Measurements from ENCODE around the gene PARG. TPM values are rescaled to one million over a fixed set of nuclear protein-coding genes. Genes with fewer than 3 reads are reported as not detected.

PARG gene
- total RNA-seq, 1 experiment from 2014 or later, result 57.1 TPM

DNA sequence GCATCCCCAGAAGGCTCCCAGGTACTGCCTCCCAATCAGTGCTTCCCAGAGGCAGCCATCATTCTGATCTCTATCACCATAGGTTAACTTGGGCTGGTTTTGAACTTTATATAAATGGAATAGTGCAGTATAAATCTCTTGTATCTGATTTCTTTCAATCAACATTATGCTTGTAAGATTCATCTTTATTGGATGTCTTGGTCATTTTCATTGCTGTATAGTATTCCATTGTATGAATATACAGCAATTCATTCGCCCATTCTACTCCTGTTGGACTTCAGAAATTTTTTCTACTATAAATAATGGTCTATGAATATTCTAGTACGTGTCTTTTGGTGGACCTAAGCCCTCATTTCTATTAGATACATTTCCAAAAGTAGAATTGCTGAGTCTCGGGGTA, 163.6 kb downstream of the PARG start (continued):
- TF ChIP-seq, protein P1, sequence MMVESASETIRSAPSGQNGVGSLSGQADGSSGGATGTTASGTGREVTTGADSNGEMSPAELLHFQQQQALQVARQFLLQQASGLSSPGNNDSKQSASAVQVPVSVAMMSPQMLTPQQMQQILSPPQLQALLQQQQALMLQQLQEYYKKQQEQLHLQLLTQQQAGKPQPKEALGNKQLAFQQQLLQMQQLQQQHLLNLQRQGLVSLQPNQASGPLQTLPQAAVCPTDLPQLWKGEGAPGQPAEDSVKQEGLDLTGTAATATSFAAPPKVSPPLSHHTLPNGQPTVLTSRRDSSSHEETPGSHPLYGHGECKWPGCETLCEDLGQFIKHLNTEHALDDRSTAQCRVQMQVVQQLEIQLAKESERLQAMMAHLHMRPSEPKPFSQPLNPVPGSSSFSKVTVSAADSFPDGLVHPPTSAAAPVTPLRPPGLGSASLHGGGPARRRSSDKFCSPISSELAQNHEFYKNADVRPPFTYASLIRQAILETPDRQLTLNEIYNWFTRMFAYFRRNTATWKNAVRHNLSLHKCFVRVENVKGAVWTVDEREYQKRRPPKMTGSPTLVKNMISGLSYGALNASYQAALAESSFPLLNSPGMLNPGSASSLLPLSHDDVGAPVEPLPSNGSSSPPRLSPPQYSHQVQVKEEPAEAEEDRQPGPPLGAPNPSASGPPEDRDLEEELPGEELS (CRISPR knock-in tag; IDR thresholded peaks at IDR 0.05), result no peak

DNA sequence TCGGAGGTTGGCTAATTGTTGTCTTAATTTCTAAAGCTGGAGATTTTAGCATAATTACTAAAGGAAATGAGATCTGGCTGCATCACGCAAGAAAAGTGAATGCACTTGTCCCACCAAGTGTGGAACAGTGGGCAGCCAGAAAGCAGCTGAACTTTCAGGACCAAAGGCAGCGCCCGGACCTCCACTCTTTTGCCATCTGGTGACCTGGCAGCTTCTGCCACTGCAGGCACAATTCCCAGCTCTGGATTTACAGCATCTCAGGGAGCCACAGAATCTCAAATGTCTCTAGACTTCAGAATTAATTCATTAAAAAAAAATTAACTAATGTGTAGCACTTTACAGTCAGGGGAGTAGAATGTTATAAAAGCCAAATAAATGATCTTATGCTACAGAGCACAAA, 165.0 kb downstream of the PARG start:
- H3K9me3 Mint-ChIP-seq, result peaks cover 8% of the 10 kb centered on the region
- peaks cover 5% of the 10 kb centered on the region; the same call in 1 of the 2 replicates for H3K4me1 Mint-ChIP-seq
- ChIA-PET CTCF (interaction anchor here (0.7 kb wide), 1 partner anchor 883 kb away, joined by 3 read pairs; no protein-coding TSS in a partner anchor), POLR2A (no interaction called here)
- TF ChIP-seq CBFB (CRISPR knock-in tag; IDR thresholded peaks at IDR 0.05; ENCODE audit: low read depth) (no peak), NR1H2 (CRISPR knock-in tag; IDR thresholded peaks at IDR 0.05) (no peak), ZNF219 (CRISPR knock-in tag; IDR thresholded peaks at IDR 0.05; ENCODE audit: borderline replicate concordance) (no peak), TEAD4 (CRISPR knock-in tag; IDR thresholded peaks at IDR 0.05) (no peak), JUN (CRISPR knock-in tag; IDR thresholded peaks at IDR 0.05) (no peak), RELA (CRISPR knock-in tag; IDR thresholded peaks at IDR 0.05; ENCODE audit: borderline replicate concordance) (no peak), ZNF671 (CRISPR knock-in tag; IDR thresholded peaks at IDR 0.05) (no peak), SMAD4 (CRISPR knock-in tag; IDR thresholded peaks at IDR 0.05) (no peak), IRF2 (CRISPR knock-in tag; IDR thresholded peaks at IDR 0.05; ENCODE audit: borderline replicate concordance, low read depth) (no peak)
- TF ChIP-seq, protein P2, sequence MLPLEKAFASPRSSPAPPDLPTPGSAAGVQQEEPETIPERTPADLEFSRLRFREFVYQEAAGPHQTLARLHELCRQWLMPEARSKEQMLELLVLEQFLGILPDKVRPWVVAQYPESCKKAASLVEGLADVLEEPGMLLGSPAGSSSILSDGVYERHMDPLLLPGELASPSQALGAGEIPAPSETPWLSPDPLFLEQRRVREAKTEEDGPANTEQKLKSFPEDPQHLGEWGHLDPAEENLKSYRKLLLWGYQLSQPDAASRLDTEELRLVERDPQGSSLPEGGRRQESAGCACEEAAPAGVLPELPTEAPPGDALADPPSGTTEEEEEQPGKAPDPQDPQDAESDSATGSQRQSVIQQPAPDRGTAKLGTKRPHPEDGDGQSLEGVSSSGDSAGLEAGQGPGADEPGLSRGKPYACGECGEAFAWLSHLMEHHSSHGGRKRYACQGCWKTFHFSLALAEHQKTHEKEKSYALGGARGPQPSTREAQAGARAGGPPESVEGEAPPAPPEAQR (CRISPR knock-in tag; IDR thresholded peaks at IDR 0.05), result no peak
- TF ChIP-seq, protein P3, sequence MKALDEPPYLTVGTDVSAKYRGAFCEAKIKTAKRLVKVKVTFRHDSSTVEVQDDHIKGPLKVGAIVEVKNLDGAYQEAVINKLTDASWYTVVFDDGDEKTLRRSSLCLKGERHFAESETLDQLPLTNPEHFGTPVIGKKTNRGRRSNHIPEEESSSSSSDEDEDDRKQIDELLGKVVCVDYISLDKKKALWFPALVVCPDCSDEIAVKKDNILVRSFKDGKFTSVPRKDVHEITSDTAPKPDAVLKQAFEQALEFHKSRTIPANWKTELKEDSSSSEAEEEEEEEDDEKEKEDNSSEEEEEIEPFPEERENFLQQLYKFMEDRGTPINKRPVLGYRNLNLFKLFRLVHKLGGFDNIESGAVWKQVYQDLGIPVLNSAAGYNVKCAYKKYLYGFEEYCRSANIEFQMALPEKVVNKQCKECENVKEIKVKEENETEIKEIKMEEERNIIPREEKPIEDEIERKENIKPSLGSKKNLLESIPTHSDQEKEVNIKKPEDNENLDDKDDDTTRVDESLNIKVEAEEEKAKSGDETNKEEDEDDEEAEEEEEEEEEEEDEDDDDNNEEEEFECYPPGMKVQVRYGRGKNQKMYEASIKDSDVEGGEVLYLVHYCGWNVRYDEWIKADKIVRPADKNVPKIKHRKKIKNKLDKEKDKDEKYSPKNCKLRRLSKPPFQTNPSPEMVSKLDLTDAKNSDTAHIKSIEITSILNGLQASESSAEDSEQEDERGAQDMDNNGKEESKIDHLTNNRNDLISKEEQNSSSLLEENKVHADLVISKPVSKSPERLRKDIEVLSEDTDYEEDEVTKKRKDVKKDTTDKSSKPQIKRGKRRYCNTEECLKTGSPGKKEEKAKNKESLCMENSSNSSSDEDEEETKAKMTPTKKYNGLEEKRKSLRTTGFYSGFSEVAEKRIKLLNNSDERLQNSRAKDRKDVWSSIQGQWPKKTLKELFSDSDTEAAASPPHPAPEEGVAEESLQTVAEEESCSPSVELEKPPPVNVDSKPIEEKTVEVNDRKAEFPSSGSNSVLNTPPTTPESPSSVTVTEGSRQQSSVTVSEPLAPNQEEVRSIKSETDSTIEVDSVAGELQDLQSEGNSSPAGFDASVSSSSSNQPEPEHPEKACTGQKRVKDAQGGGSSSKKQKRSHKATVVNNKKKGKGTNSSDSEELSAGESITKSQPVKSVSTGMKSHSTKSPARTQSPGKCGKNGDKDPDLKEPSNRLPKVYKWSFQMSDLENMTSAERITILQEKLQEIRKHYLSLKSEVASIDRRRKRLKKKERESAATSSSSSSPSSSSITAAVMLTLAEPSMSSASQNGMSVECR (CRISPR knock-in tag; IDR thresholded peaks at IDR 0.05; ENCODE audit: borderline replicate concordance), result no peak
- DNase-seq (ENCODE audit: low spot score) (no peak), ATAC-seq (no peak)
- no peaks in the 10 kb centered on the region; the same call in 1 of the 2 replicates for H3K27me3 Mint-ChIP-seq (ENCODE audit: low read depth)
- H3K27ac Mint-ChIP-seq, result no peak overlapping the region
- H3K36me3 Mint-ChIP-seq, result no peaks in the 10 kb centered on the region
- H3K4me3 Mint-ChIP-seq, result no peak overlapping the region

DNA sequence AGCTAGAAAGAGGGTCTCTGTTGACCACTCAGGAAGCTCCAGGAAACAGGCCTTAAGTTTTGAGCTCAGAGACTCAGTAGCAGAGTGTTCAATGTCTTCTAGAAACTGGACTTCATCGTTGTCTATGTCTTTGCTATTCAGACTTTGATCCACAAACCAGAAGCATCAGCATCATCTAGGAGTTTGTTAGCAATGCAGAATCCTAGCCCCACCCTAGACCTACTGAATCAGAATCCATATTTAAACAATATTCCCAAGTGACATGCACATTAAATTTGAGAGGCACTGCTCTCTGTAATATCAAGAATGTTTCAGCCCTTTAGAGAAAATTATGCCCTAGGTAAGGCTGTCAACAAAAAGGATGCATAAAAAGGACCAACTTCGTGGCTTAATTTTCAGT, 166.8 kb downstream of the PARG start:
- no peak overlapping the region for H3K4me3 Mint-ChIP-seq
- H3K4me1 Mint-ChIP-seq, result peaks cover 9% of the 10 kb centered on the region
- ChIA-PET CTCF (no interaction called here), POLR2A (interaction anchor here (0.7 kb wide), 1 partner anchor 17 kb away, joined by 5 read pairs; no protein-coding TSS in a partner anchor)
- peaks cover 10% of the 10 kb centered on the region for H3K27me3 Mint-ChIP-seq (ENCODE audit: low read depth)
- peaks cover 8% of the 10 kb centered on the region for H3K9me3 Mint-ChIP-seq
- no peak overlapping the region for H3K27ac Mint-ChIP-seq
- no peaks in the 10 kb centered on the region for H3K36me3 Mint-ChIP-seq
- no peak for DNase-seq (ENCODE audit: low spot score)
- no peak for ATAC-seq
- TF ChIP-seq, protein P4, sequence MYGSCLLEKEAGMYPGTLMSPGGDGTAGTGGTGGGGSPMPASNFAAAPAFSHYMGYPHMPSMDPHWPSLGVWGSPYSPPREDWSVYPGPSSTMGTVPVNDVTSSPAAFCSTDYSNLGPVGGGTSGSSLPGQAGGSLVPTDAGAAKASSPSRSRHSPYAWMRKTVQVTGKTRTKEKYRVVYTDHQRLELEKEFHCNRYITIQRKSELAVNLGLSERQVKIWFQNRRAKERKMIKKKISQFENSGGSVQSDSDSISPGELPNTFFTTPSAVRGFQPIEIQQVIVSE (CRISPR knock-in tag; IDR thresholded peaks at IDR 0.05; ENCODE audit: borderline replicate concordance), result no peak
- TF ChIP-seq, protein P5, sequence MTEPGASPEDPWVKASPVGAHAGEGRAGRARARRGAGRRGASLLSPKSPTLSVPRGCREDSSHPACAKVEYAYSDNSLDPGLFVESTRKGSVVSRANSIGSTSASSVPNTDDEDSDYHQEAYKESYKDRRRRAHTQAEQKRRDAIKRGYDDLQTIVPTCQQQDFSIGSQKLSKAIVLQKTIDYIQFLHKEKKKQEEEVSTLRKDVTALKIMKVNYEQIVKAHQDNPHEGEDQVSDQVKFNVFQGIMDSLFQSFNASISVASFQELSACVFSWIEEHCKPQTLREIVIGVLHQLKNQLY (CRISPR knock-in tag; IDR thresholded peaks at IDR 0.05), result no peak
- TF ChIP-seq TEAD4 (CRISPR knock-in tag; IDR thresholded peaks at IDR 0.05), result no peak
- no peak for TF ChIP-seq GABPB1 (CRISPR knock-in tag; IDR thresholded peaks at IDR 0.05)
- no peak for TF ChIP-seq ZNF317 (CRISPR knock-in tag; IDR thresholded peaks at IDR 0.05; ENCODE audit: borderline replicate concordance, low read depth)
- no peak for TF ChIP-seq GTF2I (CRISPR knock-in tag; conservative IDR thresholded peaks at IDR 0.05)
- TF ChIP-seq, protein P6, sequence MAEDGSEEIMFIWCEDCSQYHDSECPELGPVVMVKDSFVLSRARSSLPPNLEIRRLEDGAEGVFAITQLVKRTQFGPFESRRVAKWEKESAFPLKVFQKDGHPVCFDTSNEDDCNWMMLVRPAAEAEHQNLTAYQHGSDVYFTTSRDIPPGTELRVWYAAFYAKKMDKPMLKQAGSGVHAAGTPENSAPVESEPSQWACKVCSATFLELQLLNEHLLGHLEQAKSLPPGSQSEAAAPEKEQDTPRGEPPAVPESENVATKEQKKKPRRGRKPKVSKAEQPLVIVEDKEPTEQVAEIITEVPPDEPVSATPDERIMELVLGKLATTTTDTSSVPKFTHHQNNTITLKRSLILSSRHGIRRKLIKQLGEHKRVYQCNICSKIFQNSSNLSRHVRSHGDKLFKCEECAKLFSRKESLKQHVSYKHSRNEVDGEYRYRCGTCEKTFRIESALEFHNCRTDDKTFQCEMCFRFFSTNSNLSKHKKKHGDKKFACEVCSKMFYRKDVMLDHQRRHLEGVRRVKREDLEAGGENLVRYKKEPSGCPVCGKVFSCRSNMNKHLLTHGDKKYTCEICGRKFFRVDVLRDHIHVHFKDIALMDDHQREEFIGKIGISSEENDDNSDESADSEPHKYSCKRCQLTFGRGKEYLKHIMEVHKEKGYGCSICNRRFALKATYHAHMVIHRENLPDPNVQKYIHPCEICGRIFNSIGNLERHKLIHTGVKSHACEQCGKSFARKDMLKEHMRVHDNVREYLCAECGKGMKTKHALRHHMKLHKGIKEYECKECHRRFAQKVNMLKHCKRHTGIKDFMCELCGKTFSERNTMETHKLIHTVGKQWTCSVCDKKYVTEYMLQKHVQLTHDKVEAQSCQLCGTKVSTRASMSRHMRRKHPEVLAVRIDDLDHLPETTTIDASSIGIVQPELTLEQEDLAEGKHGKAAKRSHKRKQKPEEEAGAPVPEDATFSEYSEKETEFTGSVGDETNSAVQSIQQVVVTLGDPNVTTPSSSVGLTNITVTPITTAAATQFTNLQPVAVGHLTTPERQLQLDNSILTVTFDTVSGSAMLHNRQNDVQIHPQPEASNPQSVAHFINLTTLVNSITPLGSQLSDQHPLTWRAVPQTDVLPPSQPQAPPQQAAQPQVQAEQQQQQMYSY (CRISPR knock-in tag; IDR thresholded peaks at IDR 0.05), result no peak
- TF ChIP-seq ESRRA (CRISPR knock-in tag; IDR thresholded peaks at IDR 0.05; ENCODE audit: borderline replicate concordance), result no peak
- TF ChIP-seq KAT7 (CRISPR knock-in tag; IDR thresholded peaks at IDR 0.05; ENCODE audit: borderline replicate concordance), result no peak
- no peak for TF ChIP-seq IRF2 (CRISPR knock-in tag; IDR thresholded peaks at IDR 0.05; ENCODE audit: borderline replicate concordance, low read depth)
- TF ChIP-seq ZBTB21 (CRISPR knock-in tag; IDR thresholded peaks at IDR 0.05; ENCODE audit: borderline replicate concordance), result no peak
